ENCODE results near the gene MAP4K2. TPM values are rescaled to one million over a fixed set of nuclear protein-coding genes. Genes with fewer than 3 reads are reported as not detected.

Gene MAP4K2
- total RNA-seq, 1 donor from 2014 or later = 11.3 TPM

DNA sequence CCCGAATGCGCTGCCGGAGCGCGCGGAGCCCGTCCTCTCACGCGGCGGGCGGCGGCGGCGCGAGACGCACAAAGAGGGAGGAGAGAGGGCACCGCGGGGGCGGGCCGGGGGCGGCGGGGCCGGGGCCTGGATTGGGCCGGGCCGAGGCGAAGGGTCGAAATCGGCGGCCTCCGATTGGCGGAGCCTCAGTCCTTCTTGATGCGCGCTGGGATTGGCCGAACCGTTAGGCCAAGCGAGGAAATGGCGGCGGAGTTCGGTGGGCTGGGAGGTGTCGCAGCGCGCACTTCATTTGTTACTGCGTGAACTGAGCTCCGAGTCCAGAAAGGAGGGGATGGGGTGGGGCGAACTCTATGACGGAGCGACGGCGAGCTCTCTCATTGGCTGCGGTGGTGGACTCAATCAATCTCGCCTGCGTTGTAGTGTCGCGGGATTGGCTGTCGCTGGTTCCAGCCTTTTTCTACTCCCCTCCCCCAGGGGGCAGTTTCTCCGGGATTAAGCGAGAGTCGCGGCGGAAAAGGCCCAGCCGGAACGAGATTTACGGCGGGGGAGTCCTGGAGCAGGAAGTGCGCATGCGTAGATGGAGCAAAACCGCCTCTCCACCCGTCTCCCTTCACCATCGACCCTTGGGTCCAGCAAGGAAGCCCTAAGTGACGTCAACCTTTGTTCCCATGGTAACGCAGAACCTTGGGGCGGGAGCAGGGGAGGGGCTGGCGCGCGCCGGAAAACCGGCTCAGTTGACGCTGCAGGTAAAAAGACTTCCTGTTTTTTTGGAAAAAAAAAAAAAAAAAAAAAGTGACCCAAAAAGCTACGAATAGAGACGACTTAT is 24.3 kb downstream of the MAP4K2 start, which contains the start of gene SF1:
TSS of gene SF1 (minus strand) at position 70 of the 826 bp plus-strand sequence. CDS start 150 bp downstream, outside the sequence.
- DNase-seq (ENCODE audit: missing footprints) = peak; percentile 99
- ATAC-seq = peak; percentile 96
- intact Hi-C loops (cut with DNase I) = loop anchor here (2.0 kb wide), 1 partner anchor 36 kb away; no protein-coding TSS in a partner anchor

DNA sequence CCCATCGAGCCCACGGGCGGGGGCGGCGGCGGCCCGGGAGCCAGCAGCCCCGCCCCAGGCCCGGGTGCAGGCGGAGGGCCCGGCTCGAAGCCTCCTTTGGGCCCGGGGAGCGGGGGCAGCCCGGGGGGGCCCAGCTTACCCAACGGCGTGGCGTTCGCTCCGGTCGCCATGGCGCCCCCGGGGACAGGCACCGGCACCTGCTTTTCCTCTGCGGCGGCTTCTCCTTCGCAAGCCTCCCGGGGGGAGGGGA is 24.9 kb downstream of the MAP4K2 start:
- intact Hi-C loops (cut with DNase I) = loop anchor here (2.0 kb wide), 1 partner anchor 35 kb away; no protein-coding TSS in a partner anchor
- ATAC-seq = no peak
- no peak for DNase-seq (ENCODE audit: missing footprints)

DNA sequence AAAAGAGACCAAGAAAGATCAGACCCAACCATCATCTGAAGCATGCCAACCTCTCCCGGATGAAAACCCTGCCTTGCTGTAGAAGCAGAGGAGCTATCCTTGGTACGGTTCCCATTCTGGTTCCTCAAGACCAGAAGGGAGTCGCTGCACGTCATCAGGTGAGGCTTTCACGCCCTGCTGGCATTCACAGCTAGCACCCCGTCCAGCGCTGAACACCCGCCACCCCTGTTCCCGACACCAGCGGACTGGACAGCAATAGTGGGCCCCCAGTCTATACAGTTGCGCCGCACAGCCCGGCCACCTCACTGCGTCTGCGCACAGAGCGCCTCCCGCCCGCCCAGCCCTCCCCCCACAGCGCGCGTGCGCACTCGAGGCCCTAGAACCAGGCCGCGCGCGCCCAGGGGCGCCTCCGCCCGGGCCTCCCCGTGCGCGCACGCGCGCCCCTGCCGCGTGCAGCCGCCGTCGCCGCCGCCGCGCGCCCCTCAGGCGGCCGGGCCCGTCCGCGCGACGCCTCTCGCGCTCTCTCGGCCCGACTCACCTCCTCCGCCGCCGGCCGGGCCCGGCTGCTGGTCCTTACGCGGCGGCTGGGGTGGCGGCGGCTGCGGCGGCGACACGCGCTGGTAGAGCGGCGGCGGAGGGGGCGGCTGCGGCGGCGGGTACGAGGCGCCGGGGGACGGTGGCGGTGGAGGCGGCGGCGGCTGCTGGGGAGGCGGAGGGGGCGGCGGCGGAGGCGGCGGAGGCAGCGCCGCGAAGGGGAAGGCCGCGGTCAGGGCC is 25.4 kb downstream of the MAP4K2 start:
- intact Hi-C loops (cut with DNase I) = loop anchor here (2.0 kb wide), 2 partner anchors 15 to 35 kb away; no protein-coding TSS in a partner anchor
- ATAC-seq = peak; percentile 29
- DNase-seq (ENCODE audit: missing footprints) = peak; percentile 93

DNA sequence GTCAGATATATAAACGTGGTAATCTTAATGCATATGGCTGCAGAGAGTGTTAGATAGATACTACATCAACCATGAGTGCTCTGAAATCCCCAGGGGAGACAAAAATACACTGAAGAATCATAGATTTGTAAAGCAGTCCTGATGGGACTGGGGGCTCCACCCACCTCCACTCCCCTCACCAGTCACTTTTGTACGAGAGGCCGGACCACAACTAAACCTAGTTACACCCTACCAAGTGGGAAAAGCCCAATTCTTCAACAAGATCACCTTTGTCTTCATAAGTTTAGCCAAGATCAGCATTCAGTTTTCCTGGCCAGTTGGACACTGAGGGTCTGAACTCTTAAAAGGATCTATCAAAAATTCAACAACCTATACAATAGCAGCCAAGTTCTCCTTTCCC is 26.1 kb downstream of the MAP4K2 start:
- ATAC-seq = no peak
- no peak for DNase-seq (ENCODE audit: missing footprints)
- intact Hi-C loops (cut with DNase I) = loop anchor here (2.0 kb wide), 1 partner anchor 14 kb away; no protein-coding TSS in a partner anchor

DNA sequence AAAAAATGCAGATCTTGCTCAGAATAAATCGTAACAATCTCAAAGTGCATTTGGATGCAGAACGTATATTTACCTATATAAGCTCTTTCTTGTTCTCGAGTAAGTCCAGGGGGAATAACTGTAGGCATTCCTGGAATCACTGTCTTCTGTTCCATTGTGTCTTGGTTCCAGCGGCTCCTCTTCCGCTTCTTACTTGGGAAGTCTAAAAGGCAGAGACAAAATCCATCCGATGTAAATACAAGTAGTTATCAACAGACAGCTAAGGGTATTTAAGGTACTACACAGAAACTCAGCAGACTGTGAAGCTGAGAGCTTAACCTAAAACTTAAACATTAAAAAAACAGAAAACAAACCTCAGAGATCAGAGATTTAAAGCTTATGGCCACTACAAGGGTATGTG is 26.6 kb downstream of the MAP4K2 start:
- DNase-seq (ENCODE audit: missing footprints) = no peak
- ATAC-seq = no peak
- intact Hi-C loops (cut with DNase I) = loop anchor here (2.0 kb wide), 1 partner anchor 14 kb away; no protein-coding TSS in a partner anchor

DNA sequence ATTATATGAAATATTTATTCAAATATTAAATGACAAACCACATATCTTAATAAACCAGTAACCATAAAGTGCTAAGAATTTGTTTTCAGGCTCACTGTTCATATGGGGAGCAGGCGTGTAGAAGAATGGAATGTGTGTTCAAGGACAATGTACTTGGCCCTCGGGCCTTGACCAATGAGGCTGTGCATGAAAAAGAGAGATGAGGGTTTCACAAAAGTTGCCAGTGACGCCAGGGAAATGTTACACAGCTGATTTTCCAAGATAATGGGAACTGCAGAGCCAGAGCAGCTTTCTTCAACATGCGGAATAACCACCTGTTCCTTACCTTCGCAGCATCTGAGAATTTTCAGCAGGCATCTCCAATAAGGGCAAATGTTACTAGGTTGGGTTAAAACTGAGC is 28.9 kb downstream of the MAP4K2 start:
- intact Hi-C loops (cut with DNase I) = no loop called here
- DNase-seq (ENCODE audit: missing footprints) (no peak), ATAC-seq (no peak)

DNA sequence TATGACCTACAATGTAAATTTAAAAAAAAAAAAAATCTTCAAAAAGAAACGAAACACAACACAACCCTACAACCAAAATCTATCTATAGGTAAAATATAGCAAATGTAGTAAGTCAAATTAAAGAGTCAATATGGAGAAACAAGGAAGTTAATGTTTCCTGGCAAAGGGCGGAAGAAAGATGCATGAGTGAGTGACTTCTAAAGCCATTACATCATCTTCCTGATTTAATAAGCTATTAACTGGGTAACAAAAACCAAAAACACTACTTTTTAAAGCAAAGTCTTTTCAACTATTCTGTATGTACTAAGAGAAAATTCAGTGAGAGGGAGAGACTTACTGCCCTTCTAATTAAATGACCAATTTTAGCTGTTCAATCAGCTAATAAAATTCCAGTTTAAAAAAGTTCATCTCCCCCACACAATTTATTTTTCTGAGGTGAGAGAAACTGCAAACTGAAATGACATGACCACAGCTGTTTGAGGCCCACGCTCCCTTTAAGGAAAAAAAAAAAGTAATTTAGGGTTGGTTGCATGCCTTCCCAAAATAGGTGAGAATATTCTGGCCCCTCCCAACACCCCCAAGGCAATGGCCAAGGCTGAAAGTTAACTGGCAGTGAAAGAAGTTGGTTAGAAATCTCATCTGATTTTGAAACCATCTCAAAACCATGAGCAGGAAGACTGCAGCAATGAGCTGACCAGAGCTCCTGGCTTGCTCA is 30.6 kb downstream of the MAP4K2 start:
- DNase-seq (ENCODE audit: missing footprints) (no peak), ATAC-seq (no peak)
- intact Hi-C loops (cut with DNase I) = no loop called here

DNA sequence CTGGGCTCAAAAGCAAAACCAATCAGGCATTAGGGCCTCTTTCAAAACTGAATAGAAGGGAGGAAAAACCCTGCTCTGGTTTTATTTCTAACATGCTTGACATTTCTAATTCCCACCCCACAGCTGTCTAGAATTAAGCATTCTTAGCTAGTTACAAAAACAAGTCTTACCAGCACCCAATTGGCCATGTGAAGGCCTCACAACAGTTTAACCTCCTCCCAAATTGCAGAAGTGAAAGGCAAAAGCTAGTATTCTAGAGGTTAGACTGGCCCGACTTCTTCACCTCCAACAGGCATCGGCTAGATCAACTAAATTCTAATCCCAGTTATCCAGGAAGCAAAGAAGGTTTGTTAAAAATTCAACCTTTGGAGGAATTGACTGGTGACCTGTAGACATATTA is 31.2 kb downstream of the MAP4K2 start:
- intact Hi-C loops (cut with DNase I) = no loop called here
- no peak for DNase-seq (ENCODE audit: missing footprints)
- no peak for ATAC-seq

DNA sequence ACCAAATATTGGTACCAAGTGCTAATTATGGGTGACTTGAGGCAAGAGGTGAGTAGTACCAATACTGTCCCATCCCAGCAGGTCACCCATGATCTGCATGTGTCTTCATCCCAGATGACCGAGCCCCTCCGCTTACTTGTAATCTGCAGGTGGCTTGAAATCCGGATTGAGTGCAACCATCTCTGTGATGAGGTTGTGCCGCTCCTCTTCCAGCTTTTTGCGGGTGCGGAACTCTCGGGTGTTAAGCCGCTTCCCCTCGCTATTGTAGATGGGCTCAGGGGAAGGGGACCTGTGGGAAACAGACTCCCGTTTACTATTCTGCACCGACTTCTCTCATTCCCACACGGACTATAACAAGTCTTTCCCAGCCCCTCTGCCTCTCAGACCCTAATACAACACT is 32.9 kb downstream of the MAP4K2 start:
- ATAC-seq = no peak
- DNase-seq (ENCODE audit: missing footprints) = no peak
- intact Hi-C loops (cut with DNase I) = no loop called here

DNA sequence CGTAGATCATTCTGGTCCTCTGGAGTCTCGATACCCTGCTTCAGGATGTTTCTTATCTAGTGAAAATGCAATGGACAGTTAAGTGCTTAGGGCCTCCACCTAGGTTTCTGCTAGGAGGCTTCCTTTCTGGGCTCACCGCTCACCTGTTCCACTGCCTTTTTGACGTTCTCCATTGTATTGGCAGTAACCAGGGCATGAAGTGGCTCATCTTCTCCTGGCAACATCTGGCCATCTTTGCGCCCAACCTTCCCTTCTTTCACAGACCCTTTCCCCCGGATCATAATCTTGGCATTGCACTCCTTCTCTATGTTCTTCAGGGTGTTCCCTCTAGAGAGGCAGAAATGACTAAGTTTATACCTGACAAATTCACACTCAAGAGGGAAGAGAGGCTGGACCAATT is 33.7 kb downstream of the MAP4K2 start:
- ATAC-seq (no peak), DNase-seq (ENCODE audit: missing footprints) (no peak)
- intact Hi-C loops (cut with DNase I) = no loop called here

DNA sequence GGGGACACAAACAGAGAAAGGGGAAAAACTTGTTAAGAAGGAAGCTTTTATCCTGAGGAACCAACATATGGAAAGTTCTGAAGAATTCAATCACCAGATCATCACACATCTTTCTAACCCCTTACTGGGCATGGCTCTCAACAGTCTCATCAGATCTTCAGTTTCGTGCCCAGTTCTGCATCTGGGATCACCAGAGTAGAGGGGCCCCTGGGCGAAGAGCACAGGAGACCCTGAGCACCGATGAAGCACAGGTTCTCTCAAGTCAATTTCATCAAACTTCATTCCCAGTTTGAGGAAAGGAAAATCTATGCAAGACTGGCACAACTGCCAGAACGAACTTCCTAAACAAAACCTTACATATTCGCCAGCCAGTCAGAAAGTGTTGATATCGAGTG is 34.7 kb downstream of the MAP4K2 start:
- intact Hi-C loops (cut with DNase I) = no loop called here
- ATAC-seq = no peak
- no peak for DNase-seq (ENCODE audit: missing footprints)

DNA sequence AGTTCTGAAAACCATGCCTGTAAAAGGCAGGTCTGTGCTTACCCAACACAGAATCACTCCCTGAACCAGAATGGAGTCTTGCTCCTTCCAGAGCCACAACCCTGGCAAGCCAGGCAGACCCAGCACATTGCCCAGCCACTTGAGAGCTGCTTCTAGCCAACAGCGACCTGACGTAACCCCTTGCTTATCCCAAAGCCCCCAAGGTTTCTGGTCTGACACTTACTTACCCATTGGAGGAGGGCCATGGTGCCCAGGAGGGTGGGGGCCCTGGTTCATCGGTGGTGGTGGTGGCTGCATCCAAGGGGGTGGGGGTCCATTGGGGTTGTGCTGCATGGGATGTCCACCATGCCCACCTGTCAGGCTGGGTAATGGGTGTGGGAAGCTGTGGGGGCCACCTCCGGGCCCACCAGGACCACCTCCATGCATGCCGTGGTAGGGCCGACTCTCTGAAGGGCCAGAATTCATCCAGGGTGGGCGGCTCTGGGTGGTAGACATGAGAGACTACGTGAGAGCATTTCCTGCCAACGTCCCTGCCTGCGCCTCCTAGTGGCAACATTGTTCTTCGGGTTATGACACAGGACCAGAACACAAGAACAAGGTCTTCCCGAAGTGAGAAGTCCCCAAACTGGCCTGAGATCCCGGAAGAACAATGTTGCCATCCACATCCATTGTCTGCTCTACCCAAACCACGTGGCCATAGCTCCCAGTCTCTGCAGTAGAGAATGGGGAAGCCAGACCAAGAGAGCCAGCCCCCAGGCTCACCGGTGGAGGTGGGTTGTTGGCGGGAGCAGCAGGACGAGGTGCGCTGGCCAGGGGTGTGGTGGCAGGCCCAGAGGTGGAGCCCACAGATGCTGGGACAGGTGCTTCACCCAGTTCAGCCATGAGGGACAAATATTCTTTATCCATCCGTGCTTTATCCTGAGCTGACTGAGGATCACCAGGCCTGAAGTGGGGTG is 35.4 kb downstream of the MAP4K2 start:
- intact Hi-C loops (cut with DNase I) = no loop called here
- DNase-seq (ENCODE audit: missing footprints) = no peak
- ATAC-seq = peak; percentile 3

DNA sequence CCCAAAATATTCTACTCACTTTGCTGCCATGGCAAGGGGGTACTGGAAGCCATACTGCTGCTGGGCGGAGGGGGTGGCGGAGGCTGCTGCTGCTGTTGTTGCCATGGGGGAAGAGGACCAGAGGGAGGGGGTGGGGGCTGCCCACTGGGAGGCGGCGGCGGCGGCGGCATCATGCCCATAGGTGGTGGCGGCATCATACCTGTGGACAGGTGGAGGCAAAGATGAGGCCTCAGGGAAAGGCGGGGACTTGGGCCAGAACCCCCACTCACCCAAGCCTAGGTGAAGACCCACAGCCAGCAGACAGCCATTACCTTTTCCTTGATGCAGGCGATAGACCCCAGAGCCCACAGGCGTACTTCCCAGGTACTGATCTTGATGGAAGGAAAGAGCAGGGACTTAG is 36.1 kb downstream of the MAP4K2 start:
- DNase-seq (ENCODE audit: missing footprints) = no peak
- no peak for ATAC-seq
- intact Hi-C loops (cut with DNase I) = no loop called here

DNA sequence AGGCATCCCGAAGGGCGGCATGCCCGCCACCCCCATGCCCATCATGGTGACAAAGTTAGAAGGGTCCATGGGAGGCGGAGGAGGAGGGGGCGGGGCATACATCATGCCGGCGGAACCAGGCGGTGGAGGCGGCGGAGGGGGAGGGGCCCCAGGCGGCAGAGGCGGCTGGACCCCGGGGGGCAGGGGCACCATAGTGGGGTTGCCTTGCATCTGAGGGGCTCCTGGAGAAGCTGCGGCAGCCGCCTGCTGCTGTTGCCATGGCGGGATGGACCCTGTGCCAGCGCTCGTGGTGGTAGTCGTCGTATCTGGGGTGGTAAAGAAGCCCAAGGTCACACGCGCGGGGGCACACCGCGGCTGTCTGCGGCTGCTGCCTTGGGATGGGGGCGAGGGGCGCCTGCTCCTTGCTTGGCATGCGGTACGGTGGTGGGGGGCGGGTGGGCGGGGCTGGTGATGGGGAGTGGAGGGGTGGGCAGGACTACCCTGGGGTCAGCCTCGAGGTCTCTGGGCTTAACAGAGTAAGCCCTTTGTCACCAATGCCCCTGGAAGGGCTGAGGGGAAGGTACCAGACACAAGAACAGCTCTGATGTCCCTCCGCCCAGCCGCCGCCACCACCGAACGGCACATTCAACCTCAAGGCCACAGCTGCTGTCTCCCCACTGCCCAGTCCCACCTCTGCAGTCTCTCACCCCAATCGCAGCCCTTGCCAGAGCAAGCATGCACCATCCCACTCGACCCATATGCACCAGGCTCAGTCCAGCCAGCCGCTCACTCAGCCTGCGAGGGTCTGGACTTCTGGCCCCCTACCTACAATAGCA is 37.0 kb downstream of the MAP4K2 start:
- intact Hi-C loops (cut with DNase I) = no loop called here
- ATAC-seq (no peak), DNase-seq (ENCODE audit: missing footprints) (peak; percentile 51)

DNA sequence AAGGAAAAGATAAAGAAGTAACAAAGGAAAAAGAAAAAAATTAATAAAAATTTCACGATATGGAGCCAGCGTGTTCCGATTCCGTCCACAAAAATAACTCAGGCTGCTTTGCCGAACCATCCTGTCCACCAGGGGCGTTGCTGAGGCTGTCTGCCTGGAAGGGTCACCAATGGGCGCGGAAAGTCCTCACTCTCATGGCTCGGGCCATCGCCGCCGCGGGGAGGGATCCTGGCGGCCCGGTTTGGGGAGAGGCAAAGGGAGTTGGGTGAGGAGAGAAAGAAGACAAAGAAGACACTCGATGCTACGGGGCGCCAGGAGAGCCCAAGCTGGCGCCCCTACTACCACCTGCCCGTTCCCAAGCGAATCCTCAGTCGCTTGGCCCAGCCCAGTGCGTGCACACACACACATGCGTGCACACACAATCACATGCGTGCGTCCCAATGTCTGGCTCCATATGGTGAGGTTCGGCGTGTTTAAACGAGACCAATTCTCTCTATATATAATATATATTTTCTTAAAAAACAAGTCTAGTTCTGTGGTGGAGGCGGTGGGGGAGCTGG is 37.6 kb downstream of the MAP4K2 start:
- intact Hi-C loops (cut with DNase I) = no loop called here
- ATAC-seq (no peak), DNase-seq (ENCODE audit: missing footprints) (peak; percentile 31)

DNA sequence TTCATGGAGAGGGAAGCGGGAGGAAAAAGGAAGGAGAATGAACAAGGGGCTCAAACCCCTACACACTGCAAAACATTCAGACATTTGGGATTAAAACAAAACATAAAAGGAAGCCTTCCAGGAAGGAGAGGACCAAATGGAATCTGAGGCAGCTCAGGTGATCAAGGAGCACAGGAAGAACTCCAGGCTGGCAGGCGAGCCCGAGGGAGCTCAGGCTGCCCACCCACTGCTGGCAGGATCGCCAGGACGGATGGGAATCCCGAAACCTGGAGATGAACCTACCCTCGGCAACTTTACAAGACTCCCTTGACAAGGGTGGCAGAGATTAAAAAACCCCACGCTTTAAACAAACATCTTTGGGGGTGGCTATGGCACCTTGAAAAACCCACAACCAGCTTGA is 38.3 kb downstream of the MAP4K2 start:
- ATAC-seq = no peak
- no peak for DNase-seq (ENCODE audit: missing footprints)
- intact Hi-C loops (cut with DNase I) = no loop called here

DNA sequence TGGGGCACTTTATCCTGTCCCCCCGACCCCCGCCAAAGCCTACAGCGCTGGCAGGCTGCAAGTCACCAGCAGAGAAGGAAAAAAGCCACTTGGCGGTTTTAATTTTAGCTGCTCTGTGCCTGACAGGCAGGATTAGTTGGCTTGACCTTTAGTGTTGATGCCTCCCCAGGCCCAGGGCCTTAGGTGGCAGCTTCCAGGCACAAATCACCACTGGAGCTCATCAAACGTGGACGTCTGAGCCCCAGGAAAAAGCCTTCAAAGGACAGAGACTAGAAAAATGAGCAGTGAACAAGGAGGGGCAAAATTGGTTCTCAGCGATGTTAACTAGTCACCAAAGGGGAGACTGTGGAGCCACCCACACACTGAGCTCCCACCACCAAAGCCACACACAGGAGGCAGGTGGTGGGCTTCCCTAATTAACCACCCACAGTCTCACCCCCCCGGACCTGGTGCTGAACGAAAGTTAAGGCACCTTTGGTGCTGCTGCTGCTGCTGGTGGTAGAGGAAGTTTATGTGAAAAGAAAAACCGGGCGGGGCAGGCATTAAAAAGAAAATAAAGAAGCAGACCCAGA is 38.9 kb downstream of the MAP4K2 start:
- peak; percentile 9 for ATAC-seq

More for the DNA sequence above, 38.9 kb downstream of the MAP4K2 start:
- intact Hi-C loops (cut with DNase I) = no loop called here
- no peak for DNase-seq (ENCODE audit: missing footprints)

All from Right ventricle myocardium inferior (tissue), 1 donor.